GM23338 (cell line): ENCODE data around the gene PDCD4. TPM values are rescaled to one million over a fixed set of nuclear protein-coding genes. Genes with fewer than 3 reads are reported as not detected.

Experiments used
- ATAC-seq: fragments of 200-7000 bp; cut with Tn5 transposase; 3 replicates; pipeline ENCODE4 v1.9.1; 2020
- DNase-seq: peaks from one replicate; pipeline ENCODE4 v3.0.0-alpha.2; 2015; ENCODE audit warnings: low spot score
- H2AFZ ChIP-seq: fragments of 200-600 bp; sonication (generic); 2 replicates; pipeline ENCODE4 v1.8.0; 2016; ENCODE audit warnings: antibody characterized with exemption, mild to moderate bottlenecking, moderate library complexity
- H3F3A ChIP-seq: fragments of 200-600 bp; sonication (generic); replicated peaks from 2 replicates; pipeline ENCODE4 v1.8.0; 2017; ENCODE audit warnings: antibody characterized with exemption, mixed run types, low read depth
- H3K27ac ChIP-seq: fragments of 200-600 bp; sonication (generic); 2 replicates; pipeline ENCODE4 v1.6.1; 2016; ENCODE audit warnings: low read depth
- H3K27me3 ChIP-seq: fragments of 200-600 bp; sonication (generic); 2 replicates; pipeline ENCODE4 v1.8.0; 2016; ENCODE audit warnings: mild to moderate bottlenecking, mixed run types, moderate library complexity; ENCODE audit not compliant: insufficient read depth
- H3K36me3 ChIP-seq: fragments of 200-600 bp; sonication (generic); 2 replicates; pipeline ENCODE4 v1.8.0; 2016; ENCODE audit warnings: mild to moderate bottlenecking; ENCODE audit not compliant: insufficient read depth
- H3K4me1 ChIP-seq: fragments of 200-600 bp; sonication (generic); 2 replicates; pipeline ENCODE4 v1.8.0; 2016; ENCODE audit warnings: mild to moderate bottlenecking, moderate library complexity; ENCODE audit not compliant: insufficient read depth
- H3K4me2 ChIP-seq: fragments of 200-600 bp; sonication (generic); 2 replicates; pipeline ENCODE4 v1.7.1; 2017; ENCODE audit warnings: mixed run types
- H3K4me3 ChIP-seq: fragments of 200-600 bp; sonication (generic); 2 replicates; pipeline ENCODE4 v1.6.1; 2016; ENCODE audit warnings: mixed run types
- H3K79me2 ChIP-seq: fragments of 200-600 bp; sonication (generic); replicated peaks from 2 replicates; pipeline ENCODE4 v1.8.0; 2017; ENCODE audit warnings: mild to moderate bottlenecking; ENCODE audit not compliant: insufficient read depth
- H3K9me2 ChIP-seq: fragments of 200-600 bp; sonication (generic); 2 replicates; pipeline ENCODE4 v1.8.0; 2017; ENCODE audit not compliant: insufficient read depth
- H4K20me1 ChIP-seq: fragments of 200-600 bp; sonication (generic); replicated peaks from 2 replicates; pipeline ENCODE4 v1.8.0; 2017; ENCODE audit warnings: mild to moderate bottlenecking; ENCODE audit not compliant: insufficient read depth
- H3K27ac Mint-ChIP-seq: 2 replicates; pipeline ENCODE4 v1.8.0; 2020; ENCODE audit warnings: inconsistent platforms, mild to moderate bottlenecking, moderate library complexity, mixed read lengths
- H3K27me3 Mint-ChIP-seq: 3 replicates; pipeline ENCODE4 v1.8.0; 2022; ENCODE audit warnings: low read depth, mild to moderate bottlenecking, moderate library complexity, mixed read lengths, inconsistent platforms; ENCODE audit not compliant: insufficient read depth, poor library complexity
- H3K36me3 Mint-ChIP-seq: 3 replicates; pipeline ENCODE4 v1.8.0; 2021; ENCODE audit warnings: low read depth, mild to moderate bottlenecking, inconsistent platforms, moderate library complexity, mixed read lengths
- H3K4me1 Mint-ChIP-seq: 3 replicates; pipeline ENCODE4 v1.8.0; 2020; ENCODE audit warnings: mild to moderate bottlenecking, inconsistent platforms, mixed read lengths
- H3K4me3 Mint-ChIP-seq: 3 replicates; pipeline ENCODE4 v1.8.0; 2021; ENCODE audit warnings: moderate library complexity, mild to moderate bottlenecking, inconsistent platforms, mixed read lengths
- H3K9me3 Mint-ChIP-seq: 3 replicates; pipeline ENCODE4 v1.8.0; 2020; ENCODE audit warnings: moderate library complexity, mild to moderate bottlenecking, inconsistent platforms, mixed read lengths
- ETS1 ChIP-seq: IDR thresholded peaks from 2 replicates; pipeline ENCODE4 v1.6.1; 2016; ENCODE audit warnings: antibody characterized with exemption
- NANOG ChIP-seq: IDR thresholded peaks from 2 replicates; pipeline ENCODE4 v1.6.1; 2016; ENCODE audit warnings: antibody characterized with exemption, borderline replicate concordance
- REST ChIP-seq: IDR thresholded peaks from one replicate; pipeline ENCODE4 v1.6.1; 2018; ENCODE audit warnings: antibody characterized with exemption; ENCODE audit not compliant: unreplicated experiment
- ZNF462 ChIP-seq: fragments of 250-450 bp; sonication (Bioruptor Pico); IDR thresholded peaks from 2 replicates; pipeline ENCODE4 v1.5.0; 2020; ENCODE audit warnings: mild to moderate bottlenecking, moderate library complexity
- polyA plus RNA-seq: library from polyadenylated mRNA; unstranded; fragments of >200 nt; fragmentation: Nextera tagmentation; extraction: Ambion mirVana; gene quantifications from 2 replicates; pipeline ENCODE4 v1.2.1, GENCODE V29; 2016
- total RNA-seq: library from RNA; depleted of rRNA; stranded (reverse); fragments of >200 nt; shearing (Covaris generic); gene quantifications from 2 replicates; pipeline ENCODE4 v1.2.3, GENCODE V29; 2014

Gene PDCD4
- total and polyA plus RNA-seq, 2 experiments from 2014 or later = 10.1 to 18.0 TPM

- Histone ChIP-seq H2AFZ (no peak overlapping the region), H3K9me2 (no peaks in the 10 kb centered on the region), H3K27me3 (no peaks in the 10 kb centered on the region), H3K79me2 (no peaks in the 10 kb centered on the region), H3K27ac (no peak overlapping the region), H4K20me1 (no peaks in the 10 kb centered on the region), H3K4me3 (no peak overlapping the region), H3K4me1 (no peaks in the 10 kb centered on the region), H3F3A (no peaks in the 10 kb centered on the region), H3K4me2 (no peak overlapping the region), H3K36me3 (no peaks in the 10 kb centered on the region)
- no peak for DNase-seq
- no peak for ATAC-seq
- TF ChIP-seq ZNF462 (CRISPR knock-in tag) (no peak), NANOG (no peak), REST (no peak), ETS1 (no peak)
- Mint-ChIP-seq H3K36me3 (peaks cover 11% of the 10 kb centered on the region; the same call in 2 of the 3 replicates), H3K4me3 (no peak overlapping the region), H3K27me3 (no peaks in the 10 kb centered on the region), H3K4me1 (peaks cover 10% of the 10 kb centered on the region; the same call in 2 of the 3 replicates), H3K27ac (peak overlapping the region; percentile 75), H3K9me3 (no peaks in the 10 kb centered on the region)
Measured at GRCh38 chr10:110901954-110902819, 30.5 kb downstream of the PDCD4 start.
